Measurements from ENCODE around the gene CLCNKB. TPM values are rescaled to one million over a fixed set of nuclear protein-coding genes. Genes with fewer than 3 reads are reported as not detected.

Gene CLCNKB
- total RNA-seq, 1 experiment from 2014 or later = not detected

DNA sequence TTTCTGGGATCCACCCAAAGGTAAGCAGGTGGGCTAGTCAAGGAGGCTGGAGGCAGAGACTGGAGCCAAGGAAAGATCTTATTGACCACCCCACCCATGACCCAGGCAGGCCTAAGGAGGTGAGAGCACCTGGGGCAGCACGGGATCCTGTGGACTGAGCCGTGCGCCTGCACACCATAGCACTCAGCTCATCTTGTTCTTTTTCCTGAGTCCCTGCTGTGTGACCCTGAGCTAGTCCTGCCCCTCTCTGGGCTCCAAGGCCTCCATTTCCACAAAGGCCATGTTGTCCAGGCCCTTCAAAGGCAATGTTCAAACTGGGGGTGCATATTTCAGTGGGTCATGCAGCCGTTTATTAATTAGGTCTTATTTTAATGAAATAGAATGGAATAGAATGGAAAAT is 22.7 kb downstream of the CLCNKB start:
- ChIA-PET CTCF (interaction anchor here (0.6 kb wide), 1 partner anchor 59 kb away, joined by 6 read pairs; no protein-coding TSS in a partner anchor), POLR2A (ENCODE audit: unreplicated experiment) (no interaction called here)
- Histone ChIP-seq H3K36me3 (ENCODE audit: low read depth, low read length) (no peaks in the 10 kb centered on the region), H3K4me3 (ENCODE audit: low read length) (no peak overlapping the region), H3F3A (ENCODE audit: low read length, unreplicated experiment) (no peaks in the 10 kb centered on the region), H3K27me3 (ENCODE audit: low read length) (no peaks in the 10 kb centered on the region), H3K79me2 (ENCODE audit: low read length) (no peaks in the 10 kb centered on the region), H3K4me1 (ENCODE audit: insufficient read depth, low read length) (no peaks in the 10 kb centered on the region), H3K9ac (ENCODE audit: low read length) (no peak overlapping the region), H3K9me3 (ENCODE audit: low read length) (no peaks in the 10 kb centered on the region), H4K20me1 (ENCODE audit: low read length) (no peaks in the 10 kb centered on the region), H2AFZ (ENCODE audit: low read length) (no peak overlapping the region), H3K9me2 (replicated peaks; ENCODE audit: low read length) (no peaks in the 10 kb centered on the region), H3K27ac (ENCODE audit: low read length) (no peak overlapping the region), H3K4me2 (ENCODE audit: low read length) (no peak overlapping the region)
- no peak for ATAC-seq
- no peak for DNase-seq
- TF ChIP-seq EZH2phosphoT487 (IDR thresholded peaks at IDR 0.05; ENCODE audit: borderline replicate concordance, low read length) (no peak), EZH2 (IDR thresholded peaks at IDR 0.05; ENCODE audit: low read length, unreplicated experiment) (no peak)
- TF ChIP-seq, protein P1, sequence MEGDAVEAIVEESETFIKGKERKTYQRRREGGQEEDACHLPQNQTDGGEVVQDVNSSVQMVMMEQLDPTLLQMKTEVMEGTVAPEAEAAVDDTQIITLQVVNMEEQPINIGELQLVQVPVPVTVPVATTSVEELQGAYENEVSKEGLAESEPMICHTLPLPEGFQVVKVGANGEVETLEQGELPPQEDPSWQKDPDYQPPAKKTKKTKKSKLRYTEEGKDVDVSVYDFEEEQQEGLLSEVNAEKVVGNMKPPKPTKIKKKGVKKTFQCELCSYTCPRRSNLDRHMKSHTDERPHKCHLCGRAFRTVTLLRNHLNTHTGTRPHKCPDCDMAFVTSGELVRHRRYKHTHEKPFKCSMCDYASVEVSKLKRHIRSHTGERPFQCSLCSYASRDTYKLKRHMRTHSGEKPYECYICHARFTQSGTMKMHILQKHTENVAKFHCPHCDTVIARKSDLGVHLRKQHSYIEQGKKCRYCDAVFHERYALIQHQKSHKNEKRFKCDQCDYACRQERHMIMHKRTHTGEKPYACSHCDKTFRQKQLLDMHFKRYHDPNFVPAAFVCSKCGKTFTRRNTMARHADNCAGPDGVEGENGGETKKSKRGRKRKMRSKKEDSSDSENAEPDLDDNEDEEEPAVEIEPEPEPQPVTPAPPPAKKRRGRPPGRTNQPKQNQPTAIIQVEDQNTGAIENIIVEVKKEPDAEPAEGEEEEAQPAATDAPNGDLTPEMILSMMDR (conservative IDR thresholded peaks at IDR 0.05; ENCODE audit: low read depth, low read length) = no peak
- BruUV-seq (replicated peaks) = no TSS peak
- intact Hi-C loops (cut with micrococcal nuclease) = no loop called here

DNA sequence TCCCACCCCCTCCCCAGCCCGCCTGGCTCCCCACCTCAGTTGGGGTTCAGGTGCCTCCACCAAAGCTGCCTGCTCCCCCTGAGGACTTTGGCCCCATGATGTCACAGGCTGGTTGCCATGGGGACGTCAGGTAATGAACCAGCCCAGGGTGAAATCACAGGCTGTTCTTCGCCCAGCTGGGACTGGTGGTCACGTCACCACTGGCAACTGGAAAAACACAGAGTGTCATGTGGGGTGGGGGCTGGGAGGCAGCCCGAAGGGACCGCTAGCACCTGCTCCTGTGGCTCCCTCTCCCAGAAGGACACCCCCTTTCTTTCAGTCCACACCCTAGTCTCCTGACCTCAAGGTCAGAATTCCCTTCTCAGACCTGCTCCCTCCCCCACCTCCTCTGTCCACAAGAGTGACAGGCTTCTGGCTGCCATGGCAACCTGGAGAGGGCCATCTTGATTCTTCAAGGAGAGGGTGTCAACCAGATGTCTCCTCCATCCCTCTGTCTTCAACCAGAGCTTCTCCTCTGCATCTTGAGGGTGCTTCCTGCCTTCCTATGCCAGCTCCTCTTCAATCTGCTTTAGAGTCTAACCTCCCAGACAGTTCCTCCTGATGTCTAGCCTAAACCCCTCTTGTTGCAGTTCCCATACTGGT is 23.7 kb downstream of the CLCNKB start:
- no peaks in the 10 kb centered on the region for H3K9me3 ChIP-seq (ENCODE audit: low read length)
- intact Hi-C loops (cut with micrococcal nuclease) = no loop called here
- no peak overlapping the region for H3K27ac ChIP-seq (ENCODE audit: low read length)
- no peak for DNase-seq
- H3K4me2 ChIP-seq (ENCODE audit: low read length) = no peak overlapping the region
- no peaks in the 10 kb centered on the region for H3K27me3 ChIP-seq (ENCODE audit: low read length)
- ChIA-PET CTCF (interaction anchor here (0.6 kb wide), 1 partner anchor 60 kb away, joined by 6 read pairs; no protein-coding TSS in a partner anchor), POLR2A (ENCODE audit: unreplicated experiment) (no interaction called here)
- H3K4me3 ChIP-seq (ENCODE audit: low read length) = no peak overlapping the region
- no peaks in the 10 kb centered on the region for H4K20me1 ChIP-seq (ENCODE audit: low read length)
- no peaks in the 10 kb centered on the region for H3K4me1 ChIP-seq (ENCODE audit: insufficient read depth, low read length)
- BruUV-seq (replicated peaks) = no TSS peak
- no peak for ATAC-seq
- no peak for TF ChIP-seq EZH2 (IDR thresholded peaks at IDR 0.05; ENCODE audit: low read length, unreplicated experiment)
- TF ChIP-seq EZH2phosphoT487 (IDR thresholded peaks at IDR 0.05; ENCODE audit: borderline replicate concordance, low read length) = no peak
- TF ChIP-seq, protein P1 (conservative IDR thresholded peaks at IDR 0.05; ENCODE audit: low read depth, low read length) = no peak
- H3K9me2 ChIP-seq (replicated peaks; ENCODE audit: low read length) = no peaks in the 10 kb centered on the region
- H3F3A ChIP-seq (ENCODE audit: low read length, unreplicated experiment) = no peaks in the 10 kb centered on the region
- no peak overlapping the region for H3K9ac ChIP-seq (ENCODE audit: low read length)
- H3K79me2 ChIP-seq (ENCODE audit: low read length) = no peaks in the 10 kb centered on the region
- H2AFZ ChIP-seq (ENCODE audit: low read length) = no peak overlapping the region
- H3K36me3 ChIP-seq (ENCODE audit: low read depth, low read length) = no peaks in the 10 kb centered on the region

DNA sequence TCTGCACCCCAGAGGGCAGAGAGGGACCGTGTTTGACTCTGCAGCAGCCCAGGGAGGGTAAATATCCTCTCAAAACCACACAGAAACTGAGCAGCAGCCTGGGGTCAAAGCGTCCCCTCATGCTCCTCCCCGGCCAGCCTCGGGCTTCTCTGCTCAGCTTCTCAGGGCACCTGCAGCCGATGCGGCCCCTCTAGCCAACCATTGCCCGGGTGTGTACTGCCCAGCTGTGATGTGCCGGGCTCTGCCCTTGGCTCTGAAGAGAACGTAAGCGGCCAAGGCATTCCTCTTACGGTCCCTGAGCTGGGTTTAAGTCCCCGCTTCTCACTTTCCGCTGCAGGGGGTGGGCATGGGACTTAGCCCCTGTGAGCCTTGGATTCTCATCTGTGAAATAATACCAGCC is 24.4 kb downstream of the CLCNKB start:
- Histone ChIP-seq H2AFZ (ENCODE audit: low read length) (no peak overlapping the region), H3K27me3 (ENCODE audit: low read length) (no peaks in the 10 kb centered on the region), H3K27ac (ENCODE audit: low read length) (no peak overlapping the region), H3K9me3 (ENCODE audit: low read length) (no peaks in the 10 kb centered on the region), H3K9ac (ENCODE audit: low read length) (no peak overlapping the region), H3K36me3 (ENCODE audit: low read depth, low read length) (no peaks in the 10 kb centered on the region), H3K4me3 (ENCODE audit: low read length) (no peak overlapping the region), H3K4me2 (ENCODE audit: low read length) (no peak overlapping the region), H4K20me1 (ENCODE audit: low read length) (no peaks in the 10 kb centered on the region), H3F3A (ENCODE audit: low read length, unreplicated experiment) (no peaks in the 10 kb centered on the region), H3K79me2 (ENCODE audit: low read length) (no peaks in the 10 kb centered on the region), H3K4me1 (ENCODE audit: insufficient read depth, low read length) (no peaks in the 10 kb centered on the region), H3K9me2 (replicated peaks; ENCODE audit: low read length) (no peaks in the 10 kb centered on the region)
- ATAC-seq (no peak), DNase-seq (no peak)
- TF ChIP-seq EZH2 (IDR thresholded peaks at IDR 0.05; ENCODE audit: low read length, unreplicated experiment) = no peak
- TF ChIP-seq, protein P1 (conservative IDR thresholded peaks at IDR 0.05; ENCODE audit: low read depth, low read length) = no peak
- no peak for TF ChIP-seq EZH2phosphoT487 (IDR thresholded peaks at IDR 0.05; ENCODE audit: borderline replicate concordance, low read length)
- ChIA-PET POLR2A (ENCODE audit: unreplicated experiment) (no interaction called here), CTCF (no interaction called here)
- BruUV-seq (replicated peaks) = no TSS peak
- intact Hi-C loops (cut with micrococcal nuclease) = no loop called here
